ENCODE measurements around the gene TBC1D14.

- TF ChIP-seq PATZ1 (CRISPR knock-in tag; IDR thresholded peaks at IDR 0.05; ENCODE audit: borderline replicate concordance): no peak
- TF ChIP-seq TCF4 (CRISPR knock-in tag; IDR thresholded peaks at IDR 0.05; ENCODE audit: borderline replicate concordance): no peak
- TF ChIP-seq RARB (CRISPR knock-in tag; IDR thresholded peaks at IDR 0.05): no peak
- no peak for TF ChIP-seq ISL1 (CRISPR knock-in tag; IDR thresholded peaks at IDR 0.05)
- TF ChIP-seq ZNF70 (CRISPR knock-in tag; IDR thresholded peaks at IDR 0.05): no peak
- TF ChIP-seq ZFP3 (CRISPR knock-in tag; IDR thresholded peaks at IDR 0.05): no peak
- TF ChIP-seq TOX (CRISPR knock-in tag; IDR thresholded peaks at IDR 0.05; ENCODE audit: borderline replicate concordance): no peak
- no peak for TF ChIP-seq ESRRG (CRISPR knock-in tag; IDR thresholded peaks at IDR 0.05)
- no peak for TF ChIP-seq PPARA (CRISPR knock-in tag; IDR thresholded peaks at IDR 0.05; ENCODE audit: borderline replicate concordance)
- TF ChIP-seq ZNF8 (CRISPR knock-in tag; IDR thresholded peaks at IDR 0.05): no peak
- TF ChIP-seq CSRNP3 (CRISPR knock-in tag; IDR thresholded peaks at IDR 0.05): no peak
These were observed 55.7 kb downstream of the TBC1D14 start for GRCh38 chr4:6965329-6965728.
